Head of caudate nucleus (tissue), 42 donors: Measurements from ENCODE around the gene SSH3.

Experiments
- DNase-seq, 42 donors: peaks; one replicate each; pipeline versions ENCODE4 v3.0.0 to v3.0.0-alpha.2; 2020 to 2021; ENCODE audit warnings: mixed read lengths in 7 of 42
- intact Hi-C: fragments of 100-400 bp; cut with DNase I; formaldehyde crosslinking; loops from one replicate; pipeline ENCODE4 v1.15.0; 2022

SSH3 gene

DNA sequence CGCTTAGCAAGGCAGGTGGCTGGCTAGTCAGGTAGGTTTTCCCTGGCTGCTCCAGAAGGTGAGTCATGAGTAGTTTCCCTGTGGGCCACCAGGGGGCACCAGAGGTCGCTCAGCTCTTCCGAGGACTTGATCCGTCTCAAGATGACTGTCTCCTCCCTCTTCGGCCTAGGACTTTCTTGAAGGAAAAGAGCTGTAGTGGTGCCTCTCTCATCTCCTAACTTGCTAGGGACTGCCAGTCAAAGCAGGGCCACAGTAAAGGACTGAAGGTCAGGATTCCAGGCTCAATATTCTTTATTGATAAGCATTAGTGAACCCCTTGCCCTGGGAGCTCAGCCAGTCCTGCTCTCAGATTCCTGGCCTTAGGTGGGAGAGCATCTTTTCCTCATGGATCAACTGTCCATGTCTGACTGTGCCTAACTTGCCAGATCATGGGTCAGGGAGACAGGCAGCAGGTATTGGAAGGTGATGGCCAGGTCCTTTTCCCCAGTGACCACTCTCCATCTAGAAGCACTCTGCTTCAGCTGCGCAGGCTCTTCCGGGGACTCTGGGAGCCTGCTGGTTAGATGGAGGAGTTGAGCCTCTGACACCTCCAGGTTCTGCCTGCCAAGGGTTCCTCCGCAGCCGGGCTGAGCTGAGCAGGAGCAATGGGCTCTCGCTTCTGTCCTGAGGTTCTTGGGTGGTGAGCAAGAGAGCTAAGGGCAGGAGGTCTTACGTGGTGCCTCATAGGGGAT, 48.1 kb downstream of the SSH3 start:
- DNase-seq, result peak in 39 of 42 donors; percentile 35 to 84 (median 64)
- intact Hi-C loops, result loop anchor here (5.0 kb wide), 1 partner anchor 41 kb away; the partner anchor contains the start of gene RAD9A

DNA sequence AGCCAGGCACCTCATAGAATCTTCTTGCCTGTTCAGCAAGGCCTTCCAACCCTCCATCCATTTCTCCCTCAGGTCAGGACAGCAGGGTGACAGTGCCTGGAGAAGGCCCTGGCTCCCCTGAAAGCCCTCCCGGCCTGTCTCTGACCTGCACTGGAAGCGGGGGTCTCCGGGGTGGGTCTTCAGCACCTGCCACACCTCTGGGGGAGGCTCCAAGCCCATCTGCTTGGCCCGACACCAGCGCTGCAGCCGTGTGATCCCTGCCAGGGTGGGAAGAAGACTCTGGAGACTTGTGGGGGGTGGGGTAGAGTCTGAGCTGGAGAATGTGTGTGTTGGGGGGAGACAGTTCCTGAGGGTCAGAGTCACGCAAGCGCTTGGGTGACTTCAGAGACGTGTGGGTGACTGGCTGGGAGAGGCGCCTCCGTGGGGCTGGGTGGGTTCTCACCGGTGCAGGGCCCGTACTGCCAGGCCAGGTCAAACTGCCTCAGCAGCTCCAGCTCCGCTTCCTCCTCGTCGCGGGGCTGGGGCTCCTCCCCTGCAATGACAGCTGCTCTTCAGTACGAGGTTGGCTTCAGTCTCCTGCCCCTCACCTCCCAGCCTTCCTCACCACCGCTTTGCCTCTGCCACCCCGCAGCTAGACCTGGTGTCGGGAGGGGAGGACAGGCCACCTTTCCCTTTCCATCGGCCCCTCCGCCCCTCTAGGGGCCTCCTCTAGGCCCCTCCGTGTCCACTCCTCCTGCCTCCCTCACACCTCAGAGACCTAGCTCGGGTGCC, 49.4 kb downstream of the SSH3 start:
- DNase-seq, result peak in 10 of 42 donors; percentile 19 to 57 (median 33)
- intact Hi-C loops, result loop anchor here (5.0 kb wide), 1 partner anchor 40 kb away; the partner anchor contains the start of gene RAD9A

DNA sequence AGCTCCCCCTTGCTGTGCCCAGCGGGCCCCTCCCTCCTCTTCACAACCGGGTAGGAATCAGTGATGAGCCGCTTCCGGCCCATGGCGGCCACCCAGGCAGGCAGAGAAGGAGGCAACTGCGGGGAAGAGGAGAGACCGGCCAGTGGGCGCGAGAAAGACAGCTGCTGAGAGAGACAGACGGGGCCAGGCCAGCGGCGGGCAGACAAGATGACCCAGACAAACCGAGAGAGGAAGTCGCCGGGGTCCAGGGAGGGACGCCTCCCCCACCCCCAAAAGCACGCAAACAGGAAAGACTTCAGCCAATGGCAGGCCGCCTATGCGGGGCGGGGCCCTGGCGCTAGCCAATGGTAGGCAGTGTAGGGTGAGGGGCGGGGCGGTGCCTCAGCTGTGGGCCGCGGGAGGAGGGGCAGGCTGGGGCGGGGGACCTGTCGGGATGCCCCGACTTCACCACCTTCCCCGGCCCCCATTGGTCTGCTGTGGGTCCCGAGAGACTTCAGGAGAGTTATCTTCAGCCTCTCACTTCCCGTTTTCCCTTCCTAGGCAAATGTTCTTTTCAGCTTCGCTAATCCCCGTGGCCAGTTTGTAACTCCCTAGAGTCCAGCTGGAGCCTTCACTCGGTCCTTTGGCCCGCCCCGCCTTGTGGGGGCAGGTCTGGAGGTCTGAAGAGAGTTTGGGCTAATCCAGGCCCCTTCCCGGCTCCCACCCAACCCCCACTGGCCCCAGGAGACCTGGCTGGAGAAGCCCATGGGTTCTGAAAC, 50.2 kb downstream of the SSH3 start, which contains the start of gene POLD4:
Gene POLD4, minus strand, starts transcription at position 230 of the 758 bp plus-strand sequence. Its CDS starts 147 bp downstream, at position 83.
- intact Hi-C loops, result loop anchor here (5.0 kb wide), 1 partner anchor 39 kb away; the partner anchor contains the start of gene RAD9A
- DNase-seq, result peak; percentile 97 to 99 (median 99)

DNA sequence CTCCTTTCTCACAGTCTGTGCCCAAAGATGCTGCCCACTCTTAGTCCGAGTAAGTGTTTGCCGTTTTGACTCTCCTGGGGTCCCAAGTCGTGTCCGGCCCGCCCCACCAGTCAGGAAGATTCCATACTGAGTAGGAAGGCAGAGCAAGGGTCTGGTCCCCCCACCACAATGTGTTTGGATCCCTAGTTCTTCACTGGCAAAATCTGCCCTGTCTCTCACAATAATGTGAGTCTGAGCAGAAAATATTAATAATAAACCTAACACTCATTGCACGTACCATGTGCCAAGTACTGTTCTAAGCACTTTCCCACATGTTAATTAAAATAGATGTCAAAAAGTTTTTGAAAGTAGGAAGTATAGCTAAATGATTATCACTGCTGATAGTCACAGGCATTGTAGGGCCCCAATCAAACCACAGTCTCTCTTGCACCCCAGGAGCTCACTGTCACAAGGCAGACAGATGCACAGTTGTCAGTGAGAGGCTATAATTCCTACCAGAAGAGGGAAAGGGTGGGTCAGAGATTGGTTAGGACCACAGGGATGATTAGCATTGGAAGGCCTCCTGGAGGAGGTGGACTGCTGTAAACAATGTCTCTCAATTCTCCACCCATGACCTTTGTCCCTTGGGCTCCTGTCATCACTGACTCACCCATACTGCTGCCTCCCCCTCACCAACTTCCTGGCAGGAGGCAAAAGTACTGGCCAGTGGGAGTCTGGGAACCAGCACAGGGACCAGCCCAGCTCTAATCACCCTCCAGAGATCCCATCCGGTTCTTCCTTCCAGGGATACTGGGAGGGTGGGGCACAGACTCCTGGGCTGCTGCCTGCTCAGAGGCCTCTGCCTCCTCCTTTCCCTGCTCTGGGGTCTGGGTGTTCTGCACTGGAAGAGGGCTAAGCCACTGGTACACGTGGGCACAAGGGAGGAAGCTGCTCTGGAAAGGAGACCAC, 51.0 kb downstream of the SSH3 start:
- intact Hi-C loops, result loop anchor here (5.0 kb wide), 1 partner anchor 38 kb away; the partner anchor contains the start of gene RAD9A
- DNase-seq, result no peak

DNA sequence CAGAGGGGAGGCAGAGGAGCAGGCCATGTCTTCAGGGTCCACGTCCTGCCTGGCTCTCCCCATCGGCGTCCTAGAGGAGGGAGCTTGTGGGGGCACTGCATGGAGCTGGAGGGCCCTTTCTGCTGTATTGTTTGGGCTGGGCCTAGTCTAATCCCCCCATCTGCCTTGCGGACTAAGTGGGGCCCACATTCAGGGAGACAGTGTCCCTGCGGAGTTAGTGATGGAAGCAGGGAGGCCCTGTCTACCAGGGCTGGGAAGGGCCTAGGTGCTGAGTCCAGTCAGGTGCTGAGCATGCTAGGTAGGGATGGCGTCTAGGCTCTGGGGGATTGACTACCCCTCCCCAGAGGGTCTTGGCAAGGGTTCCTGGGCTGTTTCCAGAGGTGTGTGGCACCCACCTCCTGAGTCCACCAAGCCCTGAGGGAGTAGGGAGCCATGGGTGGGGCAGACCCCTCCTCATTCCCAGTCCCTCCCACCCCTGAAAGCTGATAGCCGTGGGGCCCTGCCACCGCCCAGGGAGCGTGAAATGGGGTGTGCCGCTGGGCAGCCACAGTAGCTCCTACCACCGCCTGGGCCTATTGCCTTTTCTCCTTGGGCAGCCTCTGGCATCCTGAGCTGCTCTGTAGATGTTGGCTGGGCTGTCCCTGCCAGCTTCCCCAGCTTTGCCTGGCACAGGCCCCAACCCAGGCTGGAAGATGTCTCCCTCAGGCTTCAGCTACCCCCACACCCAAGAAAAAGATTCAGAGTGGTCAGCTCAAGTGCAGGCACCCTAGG, 51.9 kb downstream of the SSH3 start:
- intact Hi-C loops, result no loop called here
- no peak for DNase-seq

DNA sequence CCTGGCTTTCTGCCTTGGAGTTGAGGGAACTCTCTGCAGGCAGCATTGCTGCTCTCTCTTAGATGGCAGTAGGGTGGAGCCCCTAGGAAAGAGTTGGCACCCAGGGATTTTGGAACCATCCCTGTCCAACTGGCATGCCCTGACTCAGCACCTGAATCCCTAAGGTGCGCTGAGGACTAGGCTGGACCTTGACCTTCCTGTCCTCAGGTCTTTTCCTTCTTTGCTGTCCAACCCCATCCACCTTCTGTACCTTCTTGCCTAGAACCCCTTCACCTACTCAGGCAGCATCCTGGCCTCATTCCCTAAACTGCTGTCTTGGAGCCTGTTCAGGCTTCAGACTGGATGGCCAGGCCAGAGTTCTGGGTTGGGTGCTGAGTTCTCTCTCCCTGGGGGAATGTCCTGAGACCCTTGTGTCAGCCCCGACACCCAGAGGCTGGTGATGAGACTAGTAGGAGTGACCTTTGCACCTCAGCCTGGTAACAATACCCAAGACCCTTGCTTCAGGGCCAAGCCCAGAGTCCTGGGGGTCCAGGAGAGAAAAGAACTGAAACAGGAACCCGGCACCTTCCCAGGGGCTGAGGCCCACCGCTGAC, 52.6 kb downstream of the SSH3 start:
- intact Hi-C loops, result loop anchor here (2.0 kb wide), 1 partner anchor 23 kb away; no protein-coding TSS in a partner anchor

DNA sequence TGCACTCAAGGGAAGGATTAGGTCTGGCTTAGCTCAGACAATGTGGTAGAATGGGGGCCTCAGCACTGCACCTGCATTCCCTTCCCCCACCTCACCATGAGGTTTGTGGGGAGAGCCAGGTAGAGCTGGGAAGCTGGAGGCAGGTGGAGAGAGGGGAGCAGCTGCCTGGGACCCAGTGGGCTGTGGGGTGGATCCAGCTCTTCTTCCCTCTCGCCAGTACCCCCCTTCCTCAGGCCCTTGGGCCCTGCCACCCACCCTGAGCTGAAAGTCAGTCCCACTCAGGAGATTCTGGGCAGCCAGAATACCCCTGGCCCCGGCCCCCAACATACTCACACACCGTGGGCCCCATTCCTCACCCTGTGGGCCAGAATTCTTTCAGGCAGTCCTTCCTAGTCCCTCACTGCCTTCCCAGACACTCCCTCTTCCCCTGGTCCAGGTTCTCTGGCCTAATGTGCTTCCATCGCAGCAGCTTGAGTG, 53.1 kb downstream of the SSH3 start:
- intact Hi-C loops, result loop anchor here (2.0 kb wide), 1 partner anchor 22 kb away; no protein-coding TSS in a partner anchor
- DNase-seq, result no peak

More for the DNA sequence above, 52.6 kb downstream of the SSH3 start:
- DNase-seq, result no peak

DNA sequence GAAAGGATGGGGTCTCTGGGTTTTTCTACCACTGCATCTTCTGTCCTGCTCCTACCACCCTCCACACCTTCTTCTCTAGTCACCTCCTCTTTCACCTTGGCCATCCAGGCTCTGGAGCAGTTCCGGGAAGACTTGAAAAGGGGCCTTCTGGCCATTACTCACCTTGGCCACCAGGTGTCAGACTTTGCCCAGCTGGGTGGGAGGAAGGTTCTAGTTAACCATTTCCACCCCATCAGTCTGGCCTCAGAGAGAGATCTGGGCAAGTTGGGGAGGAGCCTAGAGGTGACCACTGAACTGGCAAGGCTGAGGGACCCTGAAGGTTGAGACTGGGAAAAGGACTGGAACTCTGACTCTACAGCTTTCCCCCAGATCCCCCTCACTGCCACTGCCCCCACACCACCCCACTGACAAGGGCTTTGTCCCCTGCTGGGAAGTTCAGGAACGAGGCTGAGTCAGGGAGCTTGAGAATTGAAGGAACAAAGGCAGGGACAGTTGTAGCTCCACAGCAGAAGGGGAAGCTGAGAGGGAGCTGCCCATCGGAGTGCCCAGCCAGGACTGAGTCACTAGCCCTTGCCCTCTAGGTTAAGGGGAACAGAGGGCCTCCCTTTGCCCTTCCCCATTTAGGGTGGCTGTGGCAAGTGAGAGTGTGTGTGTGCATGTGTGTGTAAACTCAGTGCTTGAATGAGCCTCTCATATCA, 53.7 kb downstream of the SSH3 start:
- intact Hi-C loops, result loop anchor here (2.0 kb wide), 1 partner anchor 22 kb away; no protein-coding TSS in a partner anchor
- peak in 41 of 42 donors; percentile 28 to 82 (median 59) for DNase-seq

DNA sequence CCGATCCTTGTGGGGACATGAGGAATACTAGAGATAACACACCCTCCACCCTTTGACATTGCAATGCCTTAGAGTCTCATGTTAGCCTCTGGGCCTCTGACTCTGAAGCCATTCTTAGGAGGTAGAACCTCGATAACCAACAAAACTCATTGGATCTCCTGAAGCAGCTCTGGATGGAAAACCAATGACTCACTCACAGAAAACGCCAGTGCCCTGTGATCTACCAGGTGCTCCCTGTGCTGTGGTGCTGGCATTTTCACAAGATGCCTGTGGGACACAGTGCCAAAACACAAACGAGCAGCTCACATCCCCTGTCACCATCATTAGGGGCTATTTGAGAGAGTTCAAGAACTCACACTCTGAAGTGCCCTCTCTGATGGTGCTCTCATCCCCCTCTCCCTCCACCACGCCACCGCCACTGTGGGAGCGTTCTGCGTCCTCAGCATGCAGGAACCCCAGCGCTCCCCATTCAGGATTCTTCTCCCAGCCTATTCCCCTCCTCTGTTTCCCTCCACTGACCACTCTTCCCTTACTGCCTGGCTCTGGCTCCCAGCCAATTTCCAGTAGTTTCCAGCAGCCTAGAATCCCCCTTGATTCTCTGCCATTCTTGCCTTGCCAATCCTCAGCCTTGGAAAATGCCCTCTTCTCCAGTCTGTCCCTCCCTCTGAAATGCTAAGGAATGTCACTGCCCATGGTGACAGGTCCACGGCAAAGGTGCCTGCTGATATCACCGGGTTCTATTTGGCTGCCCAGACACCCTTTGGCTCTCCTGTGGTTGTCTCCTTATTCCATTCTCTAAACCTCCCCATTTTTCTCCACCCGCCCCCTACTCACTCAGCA, 54.7 kb downstream of the SSH3 start:
- no peak for DNase-seq

More for the DNA sequence above, 54.7 kb downstream of the SSH3 start:
- intact Hi-C loops, result loop anchor here (2.0 kb wide), 1 partner anchor 21 kb away; no protein-coding TSS in a partner anchor
